Activated T-cell treated with anti-CD3 and anti-CD28 coated beads, Interleukin-2, amount 50 U/mL, for 1 hour (primary cell): Measurements from ENCODE around the gene NHSL2.

Experiments
- DNase-seq: peaks from one replicate; pipeline ENCODE4 v3.0.0-alpha.2; 2020

Gene NHSL2

DNA sequence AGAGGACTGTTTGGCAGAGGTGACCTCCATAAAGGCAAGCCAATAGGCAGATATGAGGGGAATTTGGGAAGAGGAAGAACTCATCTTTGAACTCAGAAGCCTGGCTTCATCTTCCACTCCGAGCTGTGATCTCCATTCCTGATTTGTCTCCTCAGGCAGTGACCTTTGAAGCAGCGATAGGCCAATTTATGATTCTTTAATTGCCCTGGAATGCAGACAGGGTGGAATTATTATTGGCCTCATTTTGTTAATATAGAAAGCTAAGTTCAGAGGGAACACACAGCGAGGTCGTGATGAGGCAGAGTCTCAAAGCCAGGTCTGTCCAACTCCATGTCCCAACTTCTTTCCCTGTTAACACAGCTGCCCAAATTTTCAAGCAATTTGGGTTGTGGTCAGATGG lies 204.2 kb downstream of the NHSL2 start:
- DNase-seq, result no peak

DNA sequence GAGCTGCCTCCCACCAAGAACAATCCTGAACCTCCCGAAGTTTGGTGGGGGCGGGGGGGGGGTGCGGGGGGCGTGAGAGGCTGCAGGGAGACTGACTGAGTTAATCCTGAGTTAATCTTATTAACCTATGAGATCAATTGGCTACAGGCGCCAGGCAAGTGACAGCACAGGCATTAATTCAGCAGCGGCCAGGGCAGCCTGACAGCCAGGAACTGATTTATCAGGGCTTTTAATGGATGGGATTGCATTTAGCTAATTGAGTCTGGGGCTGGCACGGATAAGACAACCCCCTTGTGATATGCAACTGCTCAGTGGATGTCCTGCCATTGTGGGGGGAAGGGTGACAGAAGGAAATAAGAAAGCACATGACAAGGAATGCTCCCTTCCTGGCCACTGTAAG lies 204.7 kb downstream of the NHSL2 start:
- no peak for DNase-seq

DNA sequence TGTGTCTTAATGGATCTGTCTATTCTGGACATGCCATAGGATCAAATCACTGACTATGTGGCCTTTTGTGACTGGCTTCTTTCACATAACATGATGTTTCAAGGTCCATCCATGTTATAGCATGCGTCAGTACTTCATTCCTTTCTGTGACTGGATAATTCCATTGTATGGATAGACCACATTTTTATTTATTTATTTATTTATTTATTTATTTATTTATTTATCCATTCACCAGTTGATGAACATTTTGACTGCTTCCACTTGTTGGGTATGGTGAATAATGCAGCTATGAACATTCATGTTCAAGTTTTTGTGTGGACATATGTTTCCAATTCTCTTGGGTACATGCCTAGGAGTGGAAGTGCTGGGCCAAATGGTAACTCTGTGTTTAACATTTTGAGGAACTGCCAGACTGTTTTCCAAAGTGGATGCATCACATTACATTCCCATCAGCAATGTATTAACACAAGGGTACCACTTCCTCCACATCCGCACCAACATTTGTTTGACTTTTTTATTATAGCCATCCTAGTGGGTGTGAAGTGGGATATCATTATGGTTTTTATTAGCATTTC lies 207.1 kb downstream of the NHSL2 start:
- DNase-seq, result no peak

DNA sequence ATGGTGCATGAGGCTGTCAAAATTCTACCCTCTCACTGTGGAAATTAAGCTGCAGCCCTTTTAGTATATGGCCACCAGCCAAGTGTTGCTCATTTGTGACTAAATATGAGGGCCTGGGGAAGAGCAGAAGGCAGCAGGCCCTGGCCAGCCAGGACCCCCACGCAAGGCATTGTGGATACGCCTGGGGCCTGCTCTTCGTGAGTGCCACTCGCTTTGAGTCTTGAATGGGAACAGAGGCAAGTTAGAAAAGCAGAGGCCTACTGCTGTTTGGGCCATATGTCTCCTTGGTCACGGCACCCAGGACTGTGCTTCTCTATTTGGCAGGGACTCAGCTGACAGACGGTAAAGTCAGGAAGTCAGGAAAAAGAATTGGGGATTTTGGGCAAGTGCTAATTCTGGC lies 210.2 kb downstream of the NHSL2 start:
- no peak for DNase-seq

DNA sequence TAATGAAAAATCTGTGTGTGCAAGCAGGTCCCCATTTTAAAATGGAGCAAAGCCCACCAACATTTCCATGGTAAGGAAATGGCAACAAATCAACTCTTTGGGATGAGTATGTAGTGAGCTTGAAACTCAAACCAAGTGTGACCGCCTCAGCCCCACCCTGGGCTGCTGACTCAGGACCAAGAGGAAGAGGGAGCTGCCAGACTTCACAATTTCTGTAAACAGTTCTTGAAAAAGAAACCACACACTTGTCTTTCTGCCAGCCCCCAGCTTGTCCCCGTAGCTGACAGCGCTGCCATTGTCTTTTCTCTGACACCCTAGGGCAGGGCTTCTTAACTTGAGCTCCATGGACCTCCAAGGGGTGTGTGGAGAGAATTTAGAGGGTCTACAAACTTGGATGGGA lies 210.7 kb downstream of the NHSL2 start:
- peak; percentile 38 for DNase-seq

DNA sequence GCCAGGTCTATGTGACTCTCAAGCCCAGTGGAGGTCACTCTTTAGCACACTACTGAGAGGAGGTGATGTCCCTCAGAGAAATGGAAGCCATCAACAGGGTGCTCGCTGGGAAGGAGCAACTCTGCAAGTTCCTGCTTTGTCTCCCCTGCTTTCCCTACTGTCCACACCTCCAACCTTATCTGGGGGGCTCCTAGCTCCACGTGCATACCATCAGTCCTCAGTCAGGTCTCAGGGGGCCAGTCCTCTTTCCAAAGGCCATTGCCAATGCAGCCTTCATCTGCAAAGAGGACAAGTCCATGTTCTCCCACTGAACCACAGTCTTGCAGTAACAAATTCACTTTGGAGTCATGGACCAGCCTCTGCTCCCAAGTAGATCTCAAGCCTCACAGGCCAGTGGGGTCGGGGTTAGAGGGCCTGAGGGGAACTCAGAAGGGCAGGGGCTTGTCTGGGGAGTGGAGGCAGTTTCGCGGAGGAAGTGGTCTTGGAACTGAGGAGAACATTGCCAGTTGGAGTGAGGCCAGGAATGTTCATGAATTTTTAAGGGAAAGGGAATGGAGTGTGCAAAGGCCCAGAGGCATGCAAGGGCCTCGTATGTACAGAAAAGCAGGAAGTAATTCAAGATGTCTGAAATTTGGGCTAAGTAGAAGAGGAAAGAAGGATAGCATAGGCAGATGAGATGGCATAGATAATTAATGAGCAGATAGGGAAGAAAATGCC lies 212.1 kb downstream of the NHSL2 start:
- no peak for DNase-seq

DNA sequence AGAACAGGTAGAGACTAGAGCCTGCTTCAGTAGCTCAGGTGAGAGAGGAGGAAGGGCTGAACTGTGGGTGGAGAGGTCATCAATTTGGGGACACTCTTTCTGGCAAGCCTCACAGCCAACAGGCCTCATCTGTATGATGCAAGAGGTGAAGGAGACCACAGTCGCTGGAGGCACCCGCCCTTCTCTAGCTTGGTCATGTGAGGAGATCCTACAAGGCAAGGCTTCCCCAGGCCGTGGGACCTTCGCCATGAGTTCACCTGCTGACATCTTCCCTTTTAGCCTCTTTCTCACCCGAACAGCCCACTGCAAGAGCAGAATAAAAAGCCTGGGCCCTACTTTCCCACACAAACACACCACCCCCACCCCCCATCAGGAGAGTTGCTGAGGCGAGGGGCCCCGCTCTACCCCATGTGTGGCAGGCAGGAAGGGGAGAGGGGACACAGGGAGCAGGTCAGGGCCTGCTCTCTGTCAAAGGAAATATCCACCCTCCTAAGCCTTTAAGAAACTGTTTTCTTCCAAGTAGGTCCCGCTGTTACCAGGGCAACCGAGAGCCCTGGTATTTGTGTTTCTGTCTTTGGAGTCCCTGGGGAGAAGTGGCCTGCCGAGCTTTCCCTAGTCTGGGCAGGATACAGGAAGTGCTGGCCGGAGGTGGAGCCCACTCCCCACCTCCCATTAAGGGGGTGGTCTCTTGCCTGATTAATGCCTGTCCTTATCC lies 213.0 kb downstream of the NHSL2 start:
- DNase-seq, result no peak

DNA sequence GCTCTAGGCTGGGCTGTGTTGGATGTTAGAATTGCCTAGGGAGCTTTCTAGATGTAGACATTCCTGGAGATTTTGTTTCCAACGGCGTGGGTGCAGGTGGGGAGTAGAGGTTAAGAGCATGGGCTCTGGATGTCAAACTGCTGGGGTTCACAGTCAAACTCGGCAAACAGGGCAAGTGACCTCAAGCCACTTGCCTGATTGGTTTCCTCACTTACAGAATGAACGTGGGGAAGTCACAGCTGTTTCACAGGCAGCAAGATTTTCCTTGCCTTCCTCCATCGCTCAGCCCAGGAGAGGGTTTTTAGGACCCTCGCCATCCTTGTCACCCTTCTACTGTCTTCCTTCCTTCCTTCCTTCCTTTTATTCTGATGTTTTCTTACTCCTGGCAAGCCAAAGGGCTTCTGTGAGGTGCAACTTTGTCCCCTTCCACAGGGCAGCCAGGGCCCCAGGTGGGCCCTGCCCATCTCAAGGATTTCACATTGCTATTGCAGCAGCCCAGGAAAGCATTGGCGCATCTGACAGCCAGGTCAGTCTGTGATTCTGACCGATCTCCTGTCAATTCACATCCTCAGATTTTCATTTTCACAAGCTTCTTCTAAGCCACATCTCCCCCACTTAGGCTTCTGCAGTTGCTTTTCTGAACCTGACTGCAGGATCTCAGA lies 214.0 kb downstream of the NHSL2 start:
- DNase-seq, result no peak

DNA sequence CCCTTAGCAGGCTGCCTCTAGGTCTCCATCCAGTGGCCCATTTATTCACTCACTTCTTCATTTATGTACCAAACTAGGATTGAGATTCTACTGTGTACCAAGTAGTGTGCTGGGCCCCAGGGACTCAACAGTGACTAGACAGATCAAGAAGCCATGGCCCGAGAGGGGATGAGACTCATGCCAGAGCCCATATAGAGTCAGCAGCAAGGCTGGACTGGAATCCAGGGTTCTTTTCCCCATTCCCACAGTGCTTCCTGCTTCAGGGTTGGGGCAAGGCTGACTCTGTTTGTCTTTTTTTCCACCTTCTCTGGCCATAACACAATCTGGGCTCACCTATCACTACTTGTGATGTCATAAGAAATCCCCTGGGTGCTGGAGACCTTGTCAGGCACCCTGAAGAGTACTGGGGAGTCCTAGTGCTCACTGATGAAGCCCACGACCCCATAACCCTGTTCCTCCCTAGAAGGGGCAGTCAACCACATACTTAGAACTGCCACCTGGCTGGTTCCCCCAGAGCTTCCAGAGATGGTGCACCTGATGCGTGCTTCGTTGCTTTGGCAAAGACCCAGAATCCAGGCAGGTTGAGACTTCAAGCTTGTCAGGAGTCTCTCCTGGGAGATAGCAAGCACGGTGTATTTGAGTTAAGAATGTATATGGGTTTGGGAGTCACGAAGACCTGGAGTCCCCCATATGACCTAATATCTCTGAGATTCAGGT lies 214.8 kb downstream of the NHSL2 start:
- no peak for DNase-seq

DNA sequence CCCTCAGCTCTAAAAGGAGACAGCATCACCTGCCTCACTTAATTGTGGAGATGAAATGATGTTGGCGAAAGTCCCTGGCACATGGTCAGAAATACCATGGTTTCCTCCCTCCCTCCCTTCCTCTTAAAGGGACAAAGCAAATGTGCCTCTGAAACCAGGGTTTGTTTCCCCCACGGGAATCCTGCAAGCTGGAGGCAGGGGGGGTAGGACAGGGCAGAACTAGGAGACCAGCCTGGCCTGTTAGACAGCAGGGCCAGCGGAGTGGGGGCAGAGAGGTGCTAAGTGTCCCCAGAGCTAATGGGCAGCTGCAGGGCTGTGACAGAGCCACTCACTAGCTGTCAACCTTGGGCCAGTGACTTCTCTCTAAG lies 215.4 kb downstream of the NHSL2 start:
- no peak for DNase-seq

DNA sequence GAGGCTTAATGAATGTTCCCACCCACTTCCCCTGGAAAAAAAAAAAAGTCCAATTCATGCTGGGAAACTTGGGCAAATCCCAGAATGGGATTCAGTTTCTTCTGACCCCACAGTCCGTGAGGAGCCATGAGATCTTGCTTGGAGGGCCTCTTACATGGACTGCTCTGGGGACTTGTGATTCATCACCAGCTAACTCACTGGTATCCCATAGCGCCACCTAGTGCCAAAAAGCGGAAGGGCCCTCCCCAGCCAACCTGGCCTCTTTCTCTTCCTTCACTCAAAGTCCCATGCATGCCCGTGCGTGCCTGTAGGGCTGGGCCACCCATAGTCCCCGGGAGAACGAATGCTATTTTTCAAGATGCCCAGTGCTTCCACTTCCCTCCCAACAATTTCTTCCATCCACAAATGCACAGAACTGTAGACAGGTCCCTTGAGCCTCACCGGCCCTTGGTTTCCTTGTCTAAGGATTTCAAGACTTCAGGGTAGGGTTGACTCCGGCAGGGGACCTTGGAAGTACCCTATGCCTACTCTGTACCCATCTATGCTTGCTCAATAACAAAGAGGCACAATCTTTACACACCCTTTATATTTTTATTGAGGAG lies 216.0 kb downstream of the NHSL2 start:
- DNase-seq, result peak; percentile 87

DNA sequence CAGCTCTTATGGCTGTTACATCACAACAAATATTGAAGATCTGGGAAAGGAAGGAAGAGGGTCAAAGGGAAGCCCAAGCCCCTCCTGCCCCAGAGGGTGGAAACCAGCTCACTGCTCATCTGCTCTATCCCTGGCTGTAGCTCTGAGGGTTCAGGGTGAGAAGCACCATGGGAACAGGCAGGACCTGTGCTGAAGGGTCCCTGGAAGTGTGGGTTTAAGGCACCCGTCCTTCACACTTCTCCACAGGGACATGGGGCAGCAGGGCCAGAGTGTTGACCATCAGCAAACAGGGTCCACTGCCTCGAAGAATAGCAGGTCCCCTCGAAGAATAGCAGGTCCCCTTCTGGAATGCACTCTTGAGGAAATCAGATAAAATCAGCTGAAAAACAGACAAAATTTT lies 216.7 kb downstream of the NHSL2 start:
- no peak for DNase-seq

DNA sequence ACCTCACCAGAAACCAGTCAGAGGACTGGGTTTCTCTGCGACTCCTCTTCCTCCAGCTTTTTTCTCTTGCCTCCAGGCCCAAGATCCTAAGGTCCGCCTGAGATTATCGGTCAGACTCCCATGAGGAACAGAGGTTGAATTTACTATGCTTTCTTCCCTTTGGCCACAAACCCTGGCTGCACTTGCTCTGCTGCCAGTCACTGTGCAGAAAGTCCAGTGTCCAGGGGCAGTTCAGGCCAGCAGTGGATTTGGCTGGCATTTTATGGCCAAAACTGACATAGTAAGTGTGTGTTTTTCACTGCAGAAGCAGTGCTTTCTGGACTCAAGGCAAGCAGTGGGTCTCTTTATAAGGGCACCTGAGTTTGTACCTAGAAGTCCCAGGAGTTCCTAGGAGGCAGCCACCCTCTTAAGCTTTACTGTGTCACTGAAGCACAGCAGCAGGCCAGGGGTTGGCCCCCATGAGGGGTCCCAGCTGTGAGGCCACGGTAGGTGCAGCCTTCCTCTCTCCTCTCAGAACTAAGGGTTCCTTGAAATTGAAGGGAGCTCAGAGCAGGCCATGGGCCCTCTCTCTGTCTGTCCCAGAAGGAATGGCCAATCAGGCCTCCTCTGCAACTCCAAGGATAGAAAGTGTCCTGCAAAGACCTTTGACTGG lies 217.7 kb downstream of the NHSL2 start:
- DNase-seq, result no peak

DNA sequence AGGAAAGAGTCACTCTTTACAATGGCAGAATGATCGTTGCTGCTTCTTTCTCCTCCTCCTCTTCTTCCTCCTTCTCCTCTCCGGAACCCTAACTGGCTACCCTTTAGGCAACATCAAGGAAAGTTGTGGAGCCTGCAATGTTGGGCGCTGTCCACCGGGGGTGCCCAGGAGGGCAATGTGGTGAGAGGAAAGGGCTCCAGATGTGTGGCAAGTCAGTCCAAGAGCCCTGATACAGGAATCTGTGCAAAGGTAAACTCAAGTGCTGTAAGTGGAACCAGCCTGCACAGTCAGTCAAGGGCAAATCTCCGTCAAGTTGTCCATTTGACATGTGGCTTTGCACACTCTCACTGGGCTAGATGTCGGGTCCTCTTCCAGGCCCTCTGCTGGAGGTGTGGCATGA lies 218.2 kb downstream of the NHSL2 start:
- no peak for DNase-seq

DNA sequence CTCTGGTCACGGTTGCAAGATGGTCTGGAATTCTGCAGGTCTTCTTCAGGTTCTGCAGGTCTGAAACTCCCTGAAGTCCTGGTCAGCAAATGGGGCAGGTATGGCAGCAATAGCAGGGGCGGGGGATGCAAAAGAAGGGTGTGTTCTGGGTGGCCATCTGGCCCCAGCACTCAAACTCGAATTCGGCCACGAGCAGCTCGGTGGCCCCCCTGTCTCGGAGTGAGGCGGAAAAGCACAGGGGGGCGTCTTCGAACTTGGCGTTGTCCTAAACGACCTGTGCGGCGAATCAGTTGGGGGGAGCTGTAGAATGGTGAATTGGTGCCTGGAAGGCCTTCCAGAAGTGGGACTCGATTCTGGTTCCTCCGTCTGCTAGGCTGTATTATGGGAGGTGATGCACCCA lies 219.0 kb downstream of the NHSL2 start:
- DNase-seq, result no peak

DNA sequence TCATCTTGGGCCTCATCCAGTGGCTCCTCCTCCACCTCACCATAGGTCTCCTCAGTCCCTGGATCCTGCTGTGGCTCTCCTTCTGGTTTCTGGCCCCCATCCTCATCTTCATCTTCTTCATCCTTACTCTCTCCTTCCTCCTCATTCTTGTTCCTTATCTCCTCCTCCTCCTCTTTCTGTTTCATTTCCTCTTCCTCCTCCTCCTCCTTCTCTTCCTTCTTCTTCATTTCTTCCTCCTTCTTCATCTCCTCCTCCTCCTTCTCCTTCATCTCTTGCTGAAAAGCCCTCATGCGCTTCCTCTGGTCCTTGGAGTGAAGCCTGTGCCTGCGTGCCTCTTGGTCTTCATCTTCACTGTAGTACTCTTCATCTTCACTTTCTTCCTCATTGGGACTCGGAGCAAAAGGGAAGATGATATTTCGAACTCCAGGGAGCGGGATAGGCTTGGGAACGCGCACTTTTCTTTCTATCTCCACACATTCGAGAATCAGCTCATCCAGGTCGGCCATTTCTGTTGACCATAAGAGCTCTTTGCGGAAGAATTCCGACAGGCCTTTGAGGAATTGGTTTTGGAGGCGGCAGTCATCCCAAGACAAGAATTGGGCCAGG lies 219.6 kb downstream of the NHSL2 start:
- no peak for DNase-seq

DNA sequence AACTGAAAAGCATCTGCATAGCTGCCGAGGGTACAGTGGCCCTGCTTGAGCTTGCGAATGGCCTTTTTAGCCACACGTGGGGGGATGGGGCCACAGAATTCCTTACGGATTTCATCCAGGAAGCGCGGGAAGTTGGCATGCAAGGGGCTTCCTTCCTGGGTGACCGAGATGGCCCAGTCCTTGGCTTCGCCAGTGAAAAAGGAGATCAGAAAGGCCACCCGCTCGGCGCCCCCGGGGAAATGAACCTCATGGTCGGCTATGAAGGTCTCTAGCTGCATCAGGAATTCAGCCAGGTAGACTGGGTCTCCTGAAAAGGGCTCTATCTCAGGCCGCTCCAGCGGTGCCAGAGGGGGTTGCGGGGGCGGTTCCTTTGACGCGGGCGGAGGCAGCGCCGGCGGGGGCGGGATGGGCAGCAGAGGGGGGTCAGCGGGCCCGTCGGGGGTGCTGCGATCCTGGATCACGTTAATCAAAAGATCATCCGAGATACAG lies 220.2 kb downstream of the NHSL2 start:
- DNase-seq, result no peak

DNA sequence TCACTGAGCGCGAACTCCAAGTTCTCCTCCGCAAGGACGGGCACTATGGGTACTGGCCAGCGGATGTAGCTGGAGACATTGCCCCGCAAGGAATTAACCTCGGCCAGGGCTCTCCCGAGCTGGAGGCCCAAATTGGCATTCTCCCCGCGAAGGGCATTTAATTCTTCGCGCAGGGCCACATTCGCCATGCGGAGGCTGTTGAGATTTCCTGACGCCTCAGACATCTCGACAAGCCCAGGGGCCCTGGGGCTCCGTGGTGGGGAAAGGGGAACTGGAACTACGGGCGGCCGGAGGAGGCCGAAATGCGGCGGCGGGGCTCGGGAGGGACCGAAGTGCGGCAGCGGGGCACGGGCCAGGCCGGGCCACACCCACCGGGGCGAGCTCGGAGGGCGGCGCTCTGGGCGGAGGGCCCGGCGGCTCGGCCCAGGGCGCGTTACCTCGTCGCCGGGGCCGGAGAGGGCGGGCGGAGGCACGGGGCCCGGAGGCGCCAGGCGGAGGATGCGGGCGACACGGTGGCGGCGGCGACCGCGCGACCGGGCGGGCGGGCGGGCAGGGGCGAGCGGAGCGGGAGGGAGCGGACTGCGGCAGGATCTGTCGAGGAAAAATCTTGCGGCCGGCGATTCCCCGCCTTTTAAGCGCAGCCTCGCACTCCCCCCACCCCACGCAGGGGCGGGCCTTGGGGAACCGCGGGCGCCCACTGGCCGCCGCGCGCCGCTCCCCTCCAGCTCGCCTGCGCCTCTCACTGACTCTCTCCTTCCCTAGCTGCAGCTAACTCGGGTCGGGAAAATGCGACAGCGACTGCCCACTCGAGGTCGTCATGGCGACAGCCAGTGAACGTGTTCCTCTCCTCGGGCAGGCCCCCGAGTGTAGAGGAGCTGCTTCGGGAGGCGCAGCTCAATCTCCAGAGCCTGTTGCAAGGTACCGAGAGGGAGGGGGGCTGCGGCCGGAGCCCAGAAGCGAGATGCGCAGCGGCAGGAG lies 221.0 kb downstream of the NHSL2 start, which contains the start of gene RTL5:
Gene RTL5 (minus strand): TSS at position 599 of the 978 bp plus-strand sequence.
- DNase-seq, result peak; percentile 67

DNA sequence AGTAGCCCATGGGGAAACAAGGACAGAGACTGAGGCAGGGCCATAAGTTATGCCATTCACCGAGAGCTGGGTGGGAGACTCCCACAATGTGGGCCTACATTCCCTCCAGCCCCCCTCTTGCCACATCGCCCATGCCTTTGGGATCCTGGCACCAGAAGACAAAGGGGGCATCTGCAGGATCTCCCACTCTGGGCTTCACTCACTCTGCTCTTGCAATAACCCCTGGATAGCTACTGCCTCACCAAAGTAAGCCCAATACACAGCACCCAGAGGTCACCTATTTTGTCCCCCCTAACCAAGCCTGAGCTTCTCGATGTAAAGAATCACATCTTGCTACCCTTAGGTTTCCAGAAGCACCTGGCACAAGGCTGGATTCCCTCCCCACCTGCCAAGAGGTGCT lies 221.8 kb downstream of the NHSL2 start:
- no peak for DNase-seq

DNA sequence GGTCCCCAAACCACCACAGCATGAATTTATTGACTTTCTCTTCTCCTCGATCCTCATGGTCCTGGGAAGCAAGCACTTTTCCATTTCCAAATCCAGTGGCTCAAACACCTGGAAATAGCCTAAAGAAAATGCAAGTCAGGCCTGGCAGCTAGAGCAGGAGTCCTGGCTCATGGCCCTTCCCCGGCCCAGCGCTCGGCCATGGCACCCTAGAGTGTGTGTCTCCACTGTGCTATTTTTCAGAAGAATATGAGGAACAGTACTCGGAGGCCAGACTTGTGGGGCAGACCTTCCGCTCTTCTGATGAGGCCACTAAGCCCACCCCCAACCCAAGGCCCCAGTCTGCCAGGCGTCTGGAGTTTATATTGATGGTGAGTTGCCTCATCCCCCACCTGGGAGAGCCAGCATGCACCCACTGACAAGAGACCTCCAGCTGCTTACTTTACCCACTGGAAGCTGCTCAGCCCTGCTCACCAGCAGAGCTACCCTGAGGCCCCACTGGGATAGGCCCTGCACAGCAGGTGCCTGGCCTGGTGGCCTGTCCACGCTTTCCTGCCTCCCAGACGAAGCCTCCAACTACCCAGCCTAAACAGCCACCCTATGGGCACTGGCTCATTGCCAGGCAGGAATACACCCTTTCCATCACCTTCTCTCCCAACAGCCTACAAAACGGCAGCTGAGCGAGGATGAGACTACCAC lies 223.4 kb downstream of the NHSL2 start:
- DNase-seq, result no peak
